Ovary (tissue), 9 donors: Measurements from ENCODE around the gene SLC7A7. TPM values are rescaled to one million over a fixed set of nuclear protein-coding genes. Genes with fewer than 3 reads are reported as not detected.
"Not testable (repeated sequence)": the region's sequence is repeated elsewhere in the genome, so short reads cannot be mapped to it uniquely, and the experiment has no call there.

Source experiments
- DNase-seq, 5 donors: peaks; one replicate each; pipeline ENCODE4 v3.0.0-alpha.2; 2019 to 2020
- H3K27ac ChIP-seq, 2 donors: fragments of 200-600 bp; one replicate each; pipeline versions ENCODE4 v1.5.1 to v1.8.0; 2019 to 2022
- H3K27me3 ChIP-seq: fragments of 200-600 bp; one replicate; pipeline ENCODE4 v1.8.0; 2022
- H3K36me3 ChIP-seq: fragments of 200-600 bp; sonication (generic); one replicate; pipeline ENCODE4 v1.5.1; 2019
- H3K4me1 ChIP-seq: one replicate; pipeline ENCODE4 v1.8.1; 2013; ENCODE audit warnings: mild to moderate bottlenecking, moderate library complexity; ENCODE audit not compliant: insufficient read depth
- H3K4me3 ChIP-seq: fragments of 200-600 bp; sonication (generic); one replicate; pipeline ENCODE4 v1.5.1; 2017
- H3K9me3 ChIP-seq, 2 donors: fragments of 200-600 bp in 1 of 2; sonication (generic) in 1 of 2; one replicate each; pipeline versions ENCODE4 v1.5.1 to v1.8.1; 2013 to 2019; ENCODE audit warnings: mild to moderate bottlenecking in 1 of 2, moderate library complexity in 1 of 2
- EP300 ChIP-seq: sonication (generic); formaldehyde crosslinking; IDR thresholded peaks from one replicate; pipeline ENCODE4 v1.6.1; 2017; ENCODE audit warnings: antibody characterized with exemption
- POLR2A ChIP-seq: fragments of 450-650 bp; IDR thresholded peaks from one replicate; pipeline ENCODE4 v1.6.1; 2017; ENCODE audit warnings: antibody characterized with exemption, mild to moderate bottlenecking, moderate library complexity
- WGBS, 3 donors: extraction: QIAGEN DNeasy Blood & Tissue Kit in 1 of 3; methylation state at CpG; one replicate each; pipeline versions ENCODE4 v1.1.5 to v1.1.7; 2013 to 2017; 5-methylcytosine and 5-hydroxymethylcytosine counted together
- intact Hi-C, 4 donors: fragments of 100-400 bp; cut with DNase I; formaldehyde crosslinking; loops; one replicate each; pipeline versions ENCODE4 v1.11.0 to v1.15.1; 2022 to 2023
- polyA plus RNA-seq, 2 donors: library from polyadenylated mRNA; stranded (reverse); fragments of 200-250 nt in 1 of 2; fragments of 350-450 nt in 1 of 2; fragmentation: Illumina TruSeq in 1 of 2; extraction: RNeasy Lipid Tissue Mini Kit (QIAGEN cat#74804) in 1 of 2; gene quantifications; one replicate each; pipeline ENCODE4 v1.2.3, GENCODE V29; 2013 to 2014
- total RNA-seq, 7 donors: library from RNA; depleted of rRNA in 2 of 7; stranded (reverse); fragments of >200 nt in 2 of 7; fragmentation: NEBNext Ultra II Directional in 3 of 7; extraction: Animal tissue kit (Norgen Biotek cat#: 25700) in 3 of 7; gene quantifications; one replicate each; pipeline versions ENCODE4 v1.1.0 to v1.2.4, GENCODE V29; 2016 to 2023
- TF ChIP-seq, protein P1 (sequence below), 3 donors: fragments of 450-650 bp in 2 of 3; fragments of 200-600 bp in 1 of 3; IDR thresholded peaks; one replicate each; pipeline versions ENCODE4 v1.5.1 to v1.8.0; 2016 to 2022; ENCODE audit warnings: antibody characterized with exemption in 3 of 3, mild to moderate bottlenecking in 1 of 3
- donor health status: DM: no; HTN: no; CAD: no; lungs with moderate emphysema.
- donor health status: DM: no; HTN: no; CAD: no.
- donor health status: Bipolar disorder and iron deficiency.
- donor health status: DM: yes; HTN: yes; CAD: no.
- donor health status: DM: no; HTN: no; CAD: no.
- donor health status: DM: yes; HTN: yes; CAD: no.

Gene SLC7A7
- total and polyA plus RNA-seq, 9 donors, result 0.91 to 25.0 (median 5.1) TPM

DNA sequence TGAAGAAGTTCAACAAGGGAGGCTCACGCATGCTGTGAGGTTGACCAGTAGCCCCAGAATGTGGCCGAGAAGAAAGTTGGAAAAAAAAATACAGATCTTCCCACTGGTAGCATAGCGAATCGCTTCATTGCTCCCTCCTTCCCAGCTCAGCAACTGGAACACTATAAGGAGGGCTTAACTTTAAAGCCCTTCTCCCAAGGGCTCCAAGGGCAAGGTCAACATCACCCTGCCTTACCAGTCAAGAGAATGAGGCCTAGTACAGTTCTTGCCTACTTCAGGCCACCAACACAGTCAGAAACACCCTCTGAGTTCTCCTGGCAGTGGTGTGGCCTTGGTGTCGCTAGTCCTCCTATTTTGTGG lies 34.3 kb downstream of the SLC7A7 start:
- Histone ChIP-seq H3K4me1 (no peaks in the 10 kb centered on the region), H3K4me3 (no peak overlapping the region), H3K27me3 (no peaks in the 10 kb centered on the region), H3K27ac (no peak overlapping the region), H3K9me3 (no peaks in the 10 kb centered on the region), H3K36me3 (no peaks in the 10 kb centered on the region)
- no peak for DNase-seq
- intact Hi-C loops, result no loop called here
- TF ChIP-seq, protein P1, sequence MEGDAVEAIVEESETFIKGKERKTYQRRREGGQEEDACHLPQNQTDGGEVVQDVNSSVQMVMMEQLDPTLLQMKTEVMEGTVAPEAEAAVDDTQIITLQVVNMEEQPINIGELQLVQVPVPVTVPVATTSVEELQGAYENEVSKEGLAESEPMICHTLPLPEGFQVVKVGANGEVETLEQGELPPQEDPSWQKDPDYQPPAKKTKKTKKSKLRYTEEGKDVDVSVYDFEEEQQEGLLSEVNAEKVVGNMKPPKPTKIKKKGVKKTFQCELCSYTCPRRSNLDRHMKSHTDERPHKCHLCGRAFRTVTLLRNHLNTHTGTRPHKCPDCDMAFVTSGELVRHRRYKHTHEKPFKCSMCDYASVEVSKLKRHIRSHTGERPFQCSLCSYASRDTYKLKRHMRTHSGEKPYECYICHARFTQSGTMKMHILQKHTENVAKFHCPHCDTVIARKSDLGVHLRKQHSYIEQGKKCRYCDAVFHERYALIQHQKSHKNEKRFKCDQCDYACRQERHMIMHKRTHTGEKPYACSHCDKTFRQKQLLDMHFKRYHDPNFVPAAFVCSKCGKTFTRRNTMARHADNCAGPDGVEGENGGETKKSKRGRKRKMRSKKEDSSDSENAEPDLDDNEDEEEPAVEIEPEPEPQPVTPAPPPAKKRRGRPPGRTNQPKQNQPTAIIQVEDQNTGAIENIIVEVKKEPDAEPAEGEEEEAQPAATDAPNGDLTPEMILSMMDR (IDR thresholded peaks at IDR 0.05), result no peak
- TF ChIP-seq POLR2A, result no peak
- no peak for TF ChIP-seq EP300
- WGBS, 3 donors, result 80 to 90% (median 84%) methylated on average over 5 of the region's 5 CpGs

DNA sequence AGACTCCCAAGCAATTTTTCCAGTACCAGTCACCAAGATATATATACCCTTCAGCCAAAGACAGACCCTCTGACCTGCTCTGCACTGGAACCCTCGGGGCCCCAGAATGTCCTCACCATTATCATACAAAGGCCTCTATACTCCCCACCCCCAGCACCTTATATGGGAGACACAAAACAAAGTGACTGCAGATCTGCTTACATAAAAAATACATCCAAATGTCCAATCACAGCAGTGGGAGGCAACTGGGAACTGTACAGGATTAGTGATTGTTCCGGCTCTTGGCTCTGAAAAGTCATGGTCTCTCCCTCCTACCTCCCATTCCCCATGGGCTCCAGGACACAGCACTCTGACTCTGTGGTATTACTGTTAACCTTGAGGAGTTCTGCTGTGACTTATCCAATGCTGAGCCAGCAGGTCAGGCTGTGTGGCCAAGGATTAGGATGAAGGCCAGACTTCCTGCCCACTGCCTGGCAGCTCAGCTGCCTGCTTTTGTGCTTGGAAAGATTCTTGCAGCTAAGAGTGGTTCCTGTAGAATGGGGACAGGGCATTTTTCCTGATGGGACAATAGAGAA lies 35.0 kb downstream of the SLC7A7 start:
- DNase-seq, result no peak
- Histone ChIP-seq H3K4me3 (no peak overlapping the region), H3K27me3 (no peaks in the 10 kb centered on the region), H3K4me1 (no peaks in the 10 kb centered on the region), H3K9me3 (no peaks in the 10 kb centered on the region), H3K36me3 (no peaks in the 10 kb centered on the region), H3K27ac (no peak overlapping the region)
- intact Hi-C loops, result no loop called here
- 38 to 46% (median 39%) methylated on average over 2 of the region's 2 CpGs for WGBS, 3 donors
- TF ChIP-seq EP300 (no peak), POLR2A (no peak)
- TF ChIP-seq, protein P1 (IDR thresholded peaks at IDR 0.05), result no peak

DNA sequence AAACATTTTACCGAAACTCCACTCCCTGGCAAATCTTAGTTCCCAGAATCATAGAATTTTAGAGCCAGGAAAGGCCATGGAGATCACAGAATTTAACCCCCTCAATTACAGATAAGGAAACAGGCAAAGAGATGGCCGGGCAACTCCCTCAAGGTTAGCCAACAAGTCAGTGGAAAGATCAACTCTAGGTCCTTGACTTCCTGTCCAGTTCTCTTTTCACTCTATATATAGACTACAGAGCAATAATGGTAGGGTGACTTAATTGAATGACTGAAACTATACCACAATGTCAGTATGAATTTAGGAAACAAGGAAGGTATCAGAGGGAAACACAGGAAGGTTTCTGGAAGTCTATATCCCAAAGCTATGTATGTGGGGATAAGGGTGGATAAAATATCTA lies 37.2 kb downstream of the SLC7A7 start:
- H3K27ac ChIP-seq, result no peak overlapping the region
- no peaks in the 10 kb centered on the region for H3K9me3 ChIP-seq
- H3K36me3 ChIP-seq, result no peaks in the 10 kb centered on the region
- TF ChIP-seq POLR2A, result no peak
- TF ChIP-seq, protein P1 (IDR thresholded peaks at IDR 0.05), result no peak
- no peaks in the 10 kb centered on the region for H3K27me3 ChIP-seq
- H3K4me3 ChIP-seq, result no peak overlapping the region
- 67 to 79% (median 68%) methylated on average over 2 of the region's 2 CpGs for WGBS, 3 donors
- no peaks in the 10 kb centered on the region for H3K4me1 ChIP-seq
- DNase-seq, result no peak
- intact Hi-C loops, result no loop called here

DNA sequence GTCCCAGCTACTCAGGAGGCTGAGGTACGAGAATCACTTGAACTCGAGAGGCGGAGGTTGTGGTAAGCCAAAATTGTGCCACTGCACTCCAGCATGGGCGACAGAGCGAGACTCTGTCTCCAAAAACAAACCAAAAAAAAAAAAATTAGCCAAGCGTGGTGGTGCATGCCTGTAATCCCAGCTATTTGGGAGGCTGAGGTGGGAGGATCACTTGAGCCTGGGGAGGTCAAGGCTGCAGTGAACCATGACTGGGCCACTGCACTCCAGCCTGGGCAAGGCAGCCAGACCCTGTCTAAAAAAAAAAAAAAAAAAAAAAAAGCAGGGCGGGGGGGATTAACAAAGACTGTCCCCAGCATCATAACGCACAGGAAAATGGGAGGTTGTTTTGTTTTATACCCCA lies 38.4 kb downstream of the SLC7A7 start:
- H3K4me3 ChIP-seq, H3K9me3 ChIP-seq, H3K27me3 ChIP-seq, H3K27ac ChIP-seq, H3K4me1 ChIP-seq, H3K36me3 ChIP-seq, intact Hi-C loops, DNase-seq: not testable (repeated sequence)
- 86 to 94% (median 93%) methylated on average over 8 of the region's 8 CpGs for WGBS, 3 donors

DNA sequence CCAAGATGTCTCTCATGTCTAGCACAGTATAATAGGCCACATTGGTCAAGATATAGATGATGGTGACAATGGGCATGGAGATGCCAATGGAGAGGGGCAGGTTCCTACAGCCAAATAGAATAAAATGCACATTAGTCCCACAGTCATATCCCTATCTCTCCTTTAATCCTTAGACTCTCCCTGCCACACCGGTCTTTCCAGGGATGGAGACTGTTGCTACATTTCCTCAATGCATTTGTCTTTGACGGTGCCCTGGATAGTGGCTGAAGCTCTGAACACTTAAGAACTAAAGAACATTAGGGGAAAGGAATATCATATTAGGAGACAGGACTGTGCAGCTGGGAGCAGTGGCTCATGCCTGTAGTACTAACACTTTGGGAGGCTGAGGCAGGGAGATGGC lies 39.0 kb downstream of the SLC7A7 start:
- intact Hi-C loops, result no loop called here
- no peaks in the 10 kb centered on the region for H3K9me3 ChIP-seq
- H3K27ac ChIP-seq, result no peak overlapping the region
- no peaks in the 10 kb centered on the region for H3K36me3 ChIP-seq
- H3K4me1 ChIP-seq, result no peaks in the 10 kb centered on the region
- whole genome bisulfite sequencing, 3 donors, result 90 to 100% (median 94%) methylated on average over 2 of the region's 2 CpGs
- H3K27me3 ChIP-seq, result no peaks in the 10 kb centered on the region
- no peak for DNase-seq
- no peak overlapping the region for H3K4me3 ChIP-seq
- TF ChIP-seq EP300, result no peak
- TF ChIP-seq POLR2A, result no peak
- TF ChIP-seq, protein P1 (IDR thresholded peaks at IDR 0.05), result no peak
